IgD-negative memory B cell (primary cell): ENCODE results near the gene LFNG. TPM values are rescaled to one million over a fixed set of nuclear protein-coding genes. Genes with fewer than 3 reads are reported as not detected.
A peak's percentile ranks its signal among the peaks of the same experiment; 100 is the strongest.

ENCODE experiments used
- H3K27ac Mint-ChIP-seq, 3 donors: one replicate each; pipeline ENCODE4 v1.8.0; 2020 to 2022; ENCODE audit warnings: mild to moderate bottlenecking in 3 of 3, mixed read lengths in 3 of 3, moderate library complexity in 1 of 3
- H3K27me3 Mint-ChIP-seq: one replicate; pipeline ENCODE4 v1.8.0; 2021; ENCODE audit warnings: mixed read lengths
- H3K36me3 Mint-ChIP-seq: one replicate; pipeline ENCODE4 v1.8.0; 2020; ENCODE audit warnings: mild to moderate bottlenecking, mixed read lengths
- H3K4me1 Mint-ChIP-seq, 3 donors: one replicate each; pipeline ENCODE4 v1.8.0; 2020 to 2022; ENCODE audit warnings: mixed read lengths in 3 of 3, mild to moderate bottlenecking in 1 of 3
- H3K4me3 Mint-ChIP-seq, 4 donors: one replicate each; pipeline ENCODE4 v1.8.0; 2020 to 2022; ENCODE audit warnings: mild to moderate bottlenecking in 4 of 4, mixed read lengths in 4 of 4, moderate library complexity in 3 of 4
- H3K9me3 Mint-ChIP-seq, 3 donors: one replicate each; pipeline ENCODE4 v1.8.0; 2020 to 2021; ENCODE audit warnings: mixed read lengths in 3 of 3, mild to moderate bottlenecking in 1 of 3
- polyA plus RNA-seq: library from polyadenylated mRNA; unstranded; fragments of 300-500 nt; fragmentation: Illumina TruSeq; gene quantifications from one replicate; pipeline ENCODE4 v1.2.3, GENCODE V29; 2021

Gene LFNG
- polyA plus RNA-seq, 1 donor from 2014 or later = 1.7 TPM

DNA sequence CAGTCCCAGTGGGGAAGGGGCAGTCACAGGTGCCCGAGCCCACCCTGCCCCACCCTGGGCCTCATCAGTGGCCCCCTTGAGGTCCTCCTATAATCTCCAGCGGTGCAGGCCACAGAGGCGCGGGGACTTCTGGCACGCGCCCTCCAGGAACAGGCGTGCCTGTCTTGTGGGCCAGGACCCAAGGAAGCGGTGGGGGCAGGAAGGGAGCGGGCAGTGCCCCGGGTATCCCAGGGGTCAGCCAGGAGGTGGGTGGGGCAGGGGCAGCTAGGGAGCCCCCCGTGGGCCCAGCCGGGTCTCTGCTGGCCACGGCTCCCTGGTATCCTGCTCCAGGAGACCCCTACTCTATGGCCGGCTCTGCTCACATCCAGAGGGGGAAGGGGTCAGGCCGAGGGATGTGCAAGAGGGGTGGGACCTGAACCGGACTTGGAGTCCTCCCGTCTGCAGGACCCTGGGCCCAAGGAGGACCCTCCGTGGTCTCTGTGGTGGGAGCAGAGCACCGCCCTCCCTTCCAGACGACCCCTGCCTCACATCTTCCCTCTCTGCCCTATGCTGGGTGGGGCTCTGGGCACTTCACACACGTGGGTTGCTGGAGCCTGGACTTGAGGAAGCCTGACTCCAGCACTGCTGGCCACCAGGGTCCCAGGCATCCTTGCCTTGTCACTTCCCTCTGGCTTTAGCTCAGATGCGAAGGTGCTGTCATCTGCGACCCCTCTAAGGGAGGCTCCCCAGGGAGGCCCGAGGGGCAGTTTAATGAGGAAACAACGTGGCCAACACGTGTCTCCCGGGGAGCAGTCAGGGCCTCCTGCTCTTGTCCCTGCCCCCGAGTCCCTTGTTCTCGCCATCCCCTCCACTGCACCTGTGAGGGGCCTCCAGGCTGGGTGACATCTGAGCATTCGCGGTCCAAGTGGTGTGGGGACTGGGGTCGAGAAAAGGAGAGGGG, 25.1 kb upstream of the LFNG start:
- Mint-ChIP-seq H3K27me3 (peaks cover 9% of the 10 kb centered on the region), H3K9me3 (peaks cover 0 to 2% (median 0%) of the 10 kb centered on the region in 3 donors), H3K36me3 (no peaks in the 10 kb centered on the region), H3K4me3 (no peak overlapping the region), H3K27ac (no peak overlapping the region), H3K4me1 (peaks cover 0 to 5% (median 0%) of the 10 kb centered on the region in 3 donors)

DNA sequence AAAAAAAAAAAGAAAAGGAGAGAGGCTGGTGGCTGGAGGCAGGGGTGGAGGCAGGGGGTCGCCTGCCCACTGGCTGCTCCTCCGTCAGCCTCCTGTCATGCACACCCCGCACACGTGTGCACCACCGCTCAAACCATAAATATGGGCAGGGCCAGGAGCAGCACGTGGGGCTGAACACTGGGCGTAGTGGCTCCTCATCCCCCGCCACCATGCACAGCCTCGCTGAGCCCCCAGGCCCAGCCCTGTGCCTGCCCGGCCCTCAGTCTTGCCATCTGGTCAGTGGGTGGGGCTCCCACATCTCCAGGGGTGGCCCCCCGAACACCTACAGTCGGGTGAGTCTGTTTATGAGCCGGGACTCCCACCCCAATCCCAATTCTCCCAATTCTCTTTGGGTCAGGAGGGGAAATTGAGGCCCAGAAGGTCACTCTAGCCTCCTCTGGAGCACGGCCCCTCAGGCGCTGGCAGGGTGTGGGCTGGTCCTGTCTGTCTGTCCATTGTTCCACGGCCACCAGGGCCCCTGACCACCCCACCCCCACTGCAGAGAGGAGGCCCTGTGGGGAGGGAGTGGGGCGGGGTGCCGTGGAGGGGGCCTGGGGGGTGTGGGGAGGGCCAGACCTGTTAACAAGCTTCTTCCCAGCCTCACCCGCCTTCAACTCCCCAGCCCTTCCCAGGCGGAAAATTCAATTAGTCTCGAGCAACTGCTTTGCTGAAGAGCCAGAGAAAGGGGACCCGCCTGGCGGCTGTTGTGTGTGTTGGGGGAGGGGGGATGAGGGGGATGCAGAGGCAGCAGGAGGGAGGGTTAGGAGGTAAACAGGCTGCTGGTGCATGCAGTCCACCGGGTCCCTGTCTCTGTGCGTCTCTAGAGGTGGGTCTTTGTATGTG, 23.9 kb upstream of the LFNG start:
- Mint-ChIP-seq H3K36me3 (no peaks in the 10 kb centered on the region), H3K27me3 (peaks cover 9% of the 10 kb centered on the region), H3K4me3 (no peak overlapping the region), H3K4me1 (peaks cover 0 to 5% (median 0%) of the 10 kb centered on the region in 3 donors), H3K9me3 (peaks cover 0 to 2% (median 0%) of the 10 kb centered on the region in 3 donors), H3K27ac (no peak overlapping the region)

DNA sequence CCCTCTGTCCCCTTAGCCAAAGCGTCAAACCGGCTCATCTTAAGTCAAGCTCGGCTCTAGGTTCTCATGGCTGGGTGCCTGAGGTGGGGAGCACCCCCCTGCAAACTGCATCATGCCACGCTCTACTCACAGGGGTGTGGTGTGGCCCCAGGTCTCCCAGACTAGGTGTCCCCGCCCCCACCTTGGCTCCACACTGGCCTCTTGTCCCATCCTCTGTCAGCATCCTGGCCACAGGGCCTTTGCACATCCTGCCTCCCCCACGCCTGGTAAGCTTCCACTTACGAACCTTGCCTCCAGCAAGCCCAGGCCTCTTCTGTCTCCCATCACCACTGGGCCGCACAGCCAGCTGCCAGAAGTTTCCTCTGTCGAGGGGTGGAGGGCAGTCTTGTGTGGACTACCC, 23.2 kb upstream of the LFNG start:
- Mint-ChIP-seq H3K9me3 (peaks cover 0 to 2% (median 0%) of the 10 kb centered on the region in 3 donors), H3K36me3 (no peaks in the 10 kb centered on the region), H3K4me3 (no peak overlapping the region), H3K27me3 (peaks cover 9% of the 10 kb centered on the region), H3K27ac (no peak overlapping the region), H3K4me1 (peaks cover 0 to 5% (median 0%) of the 10 kb centered on the region in 3 donors)

DNA sequence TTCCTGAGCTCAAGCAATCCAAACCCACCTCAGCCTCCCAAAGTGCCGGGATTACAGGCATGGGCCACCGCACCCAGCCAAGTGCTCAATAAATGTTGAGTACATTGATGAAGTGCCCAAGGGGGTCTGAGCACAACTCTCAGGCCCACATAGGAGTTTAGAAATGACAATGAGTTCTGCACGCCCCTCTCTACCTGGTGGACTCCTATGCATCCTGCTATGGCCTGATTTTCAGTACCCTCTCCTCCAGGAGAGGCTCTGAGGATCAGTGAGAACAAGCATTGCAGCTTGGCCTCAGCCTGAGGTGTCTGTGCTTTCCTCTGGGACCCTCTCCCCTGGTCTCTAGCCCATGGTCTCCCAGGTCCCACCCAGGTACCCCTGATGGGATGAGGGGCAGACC, 22.5 kb upstream of the LFNG start:
- Mint-ChIP-seq H3K36me3 (no peaks in the 10 kb centered on the region), H3K27me3 (peaks cover 9% of the 10 kb centered on the region), H3K4me1 (peaks cover 0 to 5% (median 0%) of the 10 kb centered on the region in 3 donors), H3K4me3 (peak overlapping the region in 1 of 4 donors; percentile 60), H3K9me3 (peaks cover 0 to 2% (median 0%) of the 10 kb centered on the region in 3 donors), H3K27ac (no peak overlapping the region)

DNA sequence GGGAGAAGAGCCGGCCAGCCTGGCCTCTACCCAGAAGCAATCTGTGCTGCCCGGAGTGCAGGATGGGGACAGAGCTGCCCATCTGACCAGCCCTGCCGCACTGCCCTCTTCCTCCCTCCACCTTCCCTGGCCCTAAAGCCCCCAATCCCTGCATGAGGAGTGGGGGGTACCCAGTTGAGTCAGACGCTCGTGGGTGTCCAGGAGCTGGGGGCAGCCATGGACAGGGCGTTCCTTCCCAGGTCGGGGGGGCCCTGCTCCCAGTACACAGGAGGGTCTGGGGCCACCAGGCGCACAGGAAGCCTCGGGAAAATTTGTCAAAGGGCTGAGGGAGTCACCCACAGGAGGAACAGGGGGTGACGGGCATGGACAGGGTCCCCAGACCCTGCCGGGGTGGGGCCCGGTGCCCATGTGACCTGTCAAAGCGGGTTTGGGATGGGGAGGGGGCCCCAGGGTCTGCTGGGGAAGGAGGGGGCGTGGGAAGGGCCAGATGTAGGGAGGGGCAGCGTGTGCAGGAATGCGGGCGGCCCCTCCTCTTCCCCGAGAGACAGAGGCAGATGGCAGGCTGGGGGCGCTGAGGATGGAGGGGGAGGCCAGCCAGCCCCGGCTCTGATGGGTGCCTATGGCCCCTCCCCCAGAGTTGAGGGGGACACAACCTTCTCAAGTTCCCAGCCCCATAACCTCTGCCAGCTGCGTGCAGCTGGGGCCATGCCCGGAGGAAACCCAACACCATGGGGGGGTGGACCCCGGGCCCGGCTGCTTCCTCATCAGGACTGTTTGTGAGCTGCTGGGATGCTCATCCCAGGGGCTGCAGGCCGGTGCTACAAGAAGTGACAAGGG, 21.9 kb upstream of the LFNG start:
- H3K36me3 Mint-ChIP-seq = no peaks in the 10 kb centered on the region
- no peak overlapping the region for H3K27ac Mint-ChIP-seq
- H3K27me3 Mint-ChIP-seq = peaks cover 9% of the 10 kb centered on the region
- H3K9me3 Mint-ChIP-seq = peaks cover 0 to 2% (median 0%) of the 10 kb centered on the region in 3 donors
- peak overlapping the region in 1 of 4 donors; percentile 60 for H3K4me3 Mint-ChIP-seq
- peaks cover 0 to 5% (median 0%) of the 10 kb centered on the region in 3 donors for H3K4me1 Mint-ChIP-seq

DNA sequence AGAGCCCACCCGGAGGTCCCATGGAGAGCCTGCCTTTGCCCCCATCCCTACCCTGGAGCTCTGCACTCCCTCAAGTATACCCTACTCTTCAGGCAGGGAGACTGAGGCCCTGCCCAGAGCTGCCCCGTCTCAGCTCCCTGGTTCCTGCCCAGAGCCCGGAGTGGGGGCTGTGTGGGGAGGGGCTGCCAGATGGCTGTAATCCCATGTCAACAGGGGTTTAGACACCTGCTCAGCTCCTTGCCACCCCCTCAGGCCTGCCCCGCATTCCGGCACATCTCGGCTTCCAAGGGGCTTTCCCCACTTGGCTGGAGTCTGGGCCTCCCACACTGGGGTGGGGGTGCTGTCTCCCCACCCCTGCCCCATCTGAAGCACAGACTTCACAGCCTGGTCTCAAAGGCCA, 20.9 kb upstream of the LFNG start:
- no peaks in the 10 kb centered on the region for H3K36me3 Mint-ChIP-seq
- H3K9me3 Mint-ChIP-seq = peaks cover 0 to 2% (median 0%) of the 10 kb centered on the region in 3 donors
- peaks cover 9% of the 10 kb centered on the region for H3K27me3 Mint-ChIP-seq
- no peak overlapping the region for H3K27ac Mint-ChIP-seq
- peaks cover 0 to 5% (median 0%) of the 10 kb centered on the region in 3 donors for H3K4me1 Mint-ChIP-seq
- H3K4me3 Mint-ChIP-seq = no peak overlapping the region

DNA sequence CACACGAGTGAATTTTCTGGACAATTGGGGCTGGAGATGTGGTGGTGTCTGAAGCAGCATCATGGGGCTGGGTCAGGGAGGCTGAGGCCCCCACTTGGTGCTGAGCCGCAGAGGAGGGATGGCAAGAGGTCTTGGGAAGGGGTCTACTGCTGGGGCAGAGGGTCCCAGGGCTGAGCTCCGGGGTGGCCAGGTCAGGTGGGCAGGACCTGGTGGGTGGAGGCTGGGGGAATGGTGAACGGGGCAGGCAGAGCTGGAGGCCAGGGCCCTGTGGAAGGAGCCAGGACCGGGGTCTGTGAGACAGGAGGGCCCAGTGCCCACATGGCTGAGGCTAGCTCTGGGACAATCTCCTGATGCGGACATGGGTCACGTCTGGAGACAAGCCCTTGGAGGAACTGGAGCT, 20.4 kb upstream of the LFNG start:
- peak overlapping the region in 1 of 3 donors; percentile 71 for H3K27ac Mint-ChIP-seq
- peaks cover 9% of the 10 kb centered on the region for H3K27me3 Mint-ChIP-seq
- H3K4me3 Mint-ChIP-seq = no peak overlapping the region
- H3K9me3 Mint-ChIP-seq = peaks cover 0 to 2% (median 0%) of the 10 kb centered on the region in 3 donors
- H3K4me1 Mint-ChIP-seq = peaks cover 0 to 5% (median 0%) of the 10 kb centered on the region in 3 donors
- H3K36me3 Mint-ChIP-seq = no peaks in the 10 kb centered on the region

DNA sequence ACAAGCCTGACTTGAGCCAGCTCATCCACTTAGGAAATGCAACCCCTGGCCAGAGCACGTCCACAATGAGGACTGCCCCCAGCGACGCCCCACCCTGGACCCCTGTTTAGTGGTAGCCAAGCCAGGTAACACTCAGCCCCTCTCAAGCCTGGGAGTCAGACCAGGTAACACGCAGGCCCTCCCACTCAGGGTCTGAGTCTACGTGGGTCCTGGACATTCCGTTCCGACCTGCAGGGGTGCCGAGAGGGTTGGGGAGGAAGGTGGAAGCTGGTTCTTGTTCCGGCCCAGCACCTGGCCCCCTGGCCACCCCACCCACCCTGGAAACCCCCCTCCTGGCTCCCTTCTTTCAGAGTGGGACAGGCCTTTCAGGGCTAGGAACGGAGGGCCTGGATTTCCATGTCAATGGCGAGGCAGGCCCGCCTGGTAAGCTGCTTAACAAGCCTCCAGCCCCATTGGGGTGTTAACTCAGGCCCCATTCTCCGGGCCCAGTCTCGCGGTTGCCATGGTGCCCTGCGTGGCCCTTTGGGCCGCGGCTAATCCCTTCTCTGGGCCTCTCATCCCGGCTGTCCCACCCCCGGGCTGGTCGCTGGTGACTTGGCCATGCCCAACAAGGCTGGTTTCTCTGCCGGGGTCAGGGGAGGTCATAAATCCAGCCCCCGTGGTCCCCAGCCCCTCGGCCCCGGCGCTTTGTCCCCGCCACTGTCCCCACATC, 19.7 kb upstream of the LFNG start:
- no peaks in the 10 kb centered on the region for H3K36me3 Mint-ChIP-seq
- H3K4me1 Mint-ChIP-seq = peaks cover 0 to 5% (median 0%) of the 10 kb centered on the region in 3 donors
- no peaks in the 10 kb centered on the region for H3K9me3 Mint-ChIP-seq
- H3K27me3 Mint-ChIP-seq = peaks cover 9% of the 10 kb centered on the region
- no peak overlapping the region for H3K4me3 Mint-ChIP-seq
- H3K27ac Mint-ChIP-seq = no peak overlapping the region

DNA sequence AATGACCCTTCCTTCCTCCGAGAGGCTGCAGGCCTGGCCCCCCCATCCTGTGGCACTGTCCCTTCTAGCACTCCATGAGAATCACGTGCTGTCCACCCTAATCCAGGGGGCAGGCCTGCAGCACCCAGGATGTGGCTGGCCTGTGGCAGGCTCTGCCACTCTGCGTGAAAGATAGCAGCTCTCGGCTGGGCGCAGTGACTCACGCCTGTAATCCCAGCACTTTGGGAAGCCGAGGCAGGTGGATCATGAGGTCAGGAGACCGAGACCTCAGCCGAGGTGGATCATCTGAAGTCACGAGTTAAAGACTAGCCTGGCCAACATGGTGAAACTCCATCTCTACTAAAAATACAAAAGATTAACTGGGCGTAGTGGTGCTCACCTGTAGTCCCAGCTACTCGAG, 18.9 kb upstream of the LFNG start:
- no peaks in the 10 kb centered on the region for H3K9me3 Mint-ChIP-seq
- no peak overlapping the region for H3K27ac Mint-ChIP-seq
- no peak overlapping the region for H3K4me3 Mint-ChIP-seq
- no peaks in the 10 kb centered on the region for H3K36me3 Mint-ChIP-seq
- H3K4me1 Mint-ChIP-seq = peaks cover 0 to 5% (median 0%) of the 10 kb centered on the region in 3 donors
- H3K27me3 Mint-ChIP-seq = peaks cover 9% of the 10 kb centered on the region

DNA sequence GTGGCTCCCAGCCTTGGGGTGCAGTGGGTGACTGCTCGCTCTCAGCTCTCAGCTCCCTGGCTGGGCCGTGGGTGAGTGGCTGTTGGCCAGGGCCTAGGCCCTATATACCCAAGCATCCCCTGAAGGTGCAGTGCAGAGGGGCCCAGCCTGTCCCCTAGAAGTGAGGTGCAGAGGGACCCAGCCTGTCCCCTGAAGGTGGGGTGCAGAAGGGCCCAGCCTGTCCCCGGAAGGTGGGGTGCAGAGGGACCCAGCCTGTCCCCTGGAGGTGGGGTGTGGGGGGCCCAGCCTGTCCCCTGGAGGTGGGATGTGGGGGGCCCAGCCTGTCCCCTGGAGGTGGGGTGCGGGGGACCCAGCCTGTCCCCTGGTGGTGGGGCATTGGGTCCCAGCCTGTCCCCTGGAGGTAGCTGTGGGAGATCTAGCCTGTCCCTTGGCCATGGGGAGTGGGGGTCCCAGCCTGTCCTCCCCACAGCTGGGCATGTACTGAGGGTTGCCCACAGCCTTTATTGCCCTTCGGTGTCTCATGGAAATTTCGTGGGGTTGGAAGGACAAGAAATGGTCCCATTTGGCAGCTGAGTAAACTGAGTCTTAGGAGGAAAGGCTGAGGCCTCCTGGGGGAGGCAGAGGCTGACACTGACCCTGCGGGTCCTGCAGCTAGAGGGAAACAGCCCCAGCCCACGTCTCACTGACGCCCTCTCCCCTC, 17.5 kb upstream of the LFNG start:
- Mint-ChIP-seq H3K36me3 (no peaks in the 10 kb centered on the region), H3K27me3 (peaks cover 5% of the 10 kb centered on the region), H3K27ac (peak overlapping the region in 1 of 3 donors; percentile 47), H3K9me3 (no peaks in the 10 kb centered on the region), H3K4me3 (no peak overlapping the region), H3K4me1 (peaks cover 0 to 4% (median 0%) of the 10 kb centered on the region in 3 donors)

DNA sequence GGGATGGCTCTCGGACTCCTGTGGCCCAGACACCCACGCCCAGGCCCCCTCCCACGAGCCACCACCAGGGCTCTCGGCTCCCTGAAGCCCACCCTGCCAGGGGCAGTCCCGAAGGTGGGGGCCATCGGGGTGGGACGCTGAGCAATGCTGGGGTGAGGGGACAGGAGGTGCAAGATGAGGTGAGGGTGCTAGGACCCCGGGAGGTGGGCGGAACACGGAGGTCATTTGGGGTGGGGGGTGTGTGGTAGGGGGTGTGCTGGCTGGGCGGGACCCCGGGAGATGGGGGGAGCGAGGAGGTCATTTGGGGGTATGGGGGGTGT, 17.0 kb upstream of the LFNG start:
- Mint-ChIP-seq H3K9me3 (no peaks in the 10 kb centered on the region), H3K27me3 (peaks cover under 1% of the 10 kb centered on the region), H3K4me1 (no peaks in the 10 kb centered on the region), H3K4me3 (no peak overlapping the region), H3K27ac (no peak overlapping the region), H3K36me3 (no peaks in the 10 kb centered on the region)

DNA sequence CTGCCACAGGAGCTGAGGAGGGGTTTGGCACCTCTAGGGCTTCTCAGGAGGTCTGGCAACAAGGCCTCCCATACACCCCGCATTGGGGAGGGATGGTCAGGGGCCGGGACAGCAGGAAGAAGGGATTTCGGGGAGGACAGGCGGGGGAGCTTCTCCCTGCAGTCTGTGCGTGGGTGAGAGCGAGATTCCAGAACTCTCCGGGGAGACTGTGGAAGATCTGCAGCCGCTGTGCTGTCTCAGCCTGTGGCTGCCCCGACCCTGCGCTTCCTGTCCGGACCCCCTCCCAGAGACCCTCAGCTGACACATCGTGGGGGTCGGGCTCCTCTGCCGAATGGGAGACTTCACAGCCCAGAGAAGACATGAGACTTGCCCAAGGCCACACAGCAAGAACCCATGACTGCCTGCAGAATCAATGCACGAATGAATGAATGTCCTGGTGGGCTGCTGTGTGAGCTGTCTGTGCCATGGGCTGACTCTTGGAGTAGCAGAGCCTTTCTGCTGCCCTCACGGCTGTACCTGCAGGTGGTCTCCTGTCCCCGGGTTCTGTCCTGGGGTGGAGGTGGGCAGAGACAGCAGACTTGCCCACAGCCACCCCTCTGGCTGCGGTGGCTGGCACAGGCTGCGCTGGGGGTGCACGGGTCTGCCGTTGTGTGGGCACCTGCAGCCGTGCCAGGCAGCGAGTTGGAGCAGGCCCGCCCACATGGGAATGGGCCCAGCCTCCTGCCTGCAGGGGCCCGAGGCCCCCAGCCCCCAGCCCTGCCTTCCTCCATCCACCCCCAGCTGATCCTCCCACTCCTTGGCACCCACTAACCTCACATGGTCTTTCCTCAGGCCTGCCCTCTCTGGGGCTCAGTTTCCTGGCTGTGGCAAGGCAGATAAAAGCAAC, 16.3 kb upstream of the LFNG start:
- H3K4me3 Mint-ChIP-seq = no peak overlapping the region
- no peaks in the 10 kb centered on the region for H3K36me3 Mint-ChIP-seq
- H3K27ac Mint-ChIP-seq = peak overlapping the region in 1 of 3 donors; percentile 43
- no peaks in the 10 kb centered on the region for H3K9me3 Mint-ChIP-seq
- peaks cover 0 to 4% (median 2%) of the 10 kb centered on the region in 3 donors for H3K4me1 Mint-ChIP-seq
- H3K27me3 Mint-ChIP-seq = no peaks in the 10 kb centered on the region
